ENCODE measurements around the gene TSBP1. TPM values are rescaled to one million over a fixed set of nuclear protein-coding genes. Genes with fewer than 3 reads are reported as not detected.
"Not testable (repeated sequence)": the region's sequence is repeated elsewhere in the genome, so short reads cannot be mapped to it uniquely, and the experiment has no call there.

TSBP1 gene
- total RNA-seq, 1 donor from 2014 or later: not detected

GRCh38 chr6:32290886-32291450 lies 80.7 kb downstream of the TSBP1 start:
- DNase-seq (ENCODE audit: low spot score) (no peak), ATAC-seq (no peak)

- ATAC-seq: no peak
- no peak for DNase-seq (ENCODE audit: low spot score)
Measured at GRCh38 chr6:32288426-32288825, 83.3 kb downstream of the TSBP1 start.

GRCh38 chr6:32273801-32274577 lies 97.7 kb downstream of the TSBP1 start:
- ATAC-seq; DNase-seq (ENCODE audit: low spot score): not testable (repeated sequence)

GRCh38 chr6:32271429-32271828 lies 100.3 kb downstream of the TSBP1 start:
- ATAC-seq (no peak), DNase-seq (ENCODE audit: low spot score) (no peak)

GRCh38 chr6:32268459-32268858 lies 103.2 kb downstream of the TSBP1 start:
- ATAC-seq; DNase-seq (ENCODE audit: low spot score): not testable (repeated sequence)

- DNase-seq (ENCODE audit: low spot score) (no peak), ATAC-seq (no peak)
Measured at GRCh38 chr6:32267035-32267434, 104.7 kb downstream of the TSBP1 start.

- DNase-seq (ENCODE audit: low spot score); ATAC-seq: not testable (repeated sequence)
Measured at GRCh38 chr6:32257262-32257661, 114.4 kb downstream of the TSBP1 start.

GRCh38 chr6:32255199-32256153 lies 116.2 kb downstream of the TSBP1 start:
- DNase-seq (ENCODE audit: low spot score): no peak
- peak; percentile 71 for ATAC-seq

GRCh38 chr6:32254761-32255198 lies 116.9 kb downstream of the TSBP1 start:
- DNase-seq (ENCODE audit: low spot score) (no peak), ATAC-seq (no peak)

- no peak for DNase-seq (ENCODE audit: low spot score)
- ATAC-seq: no peak
Measured at GRCh38 chr6:32252331-32253009, 119.2 kb downstream of the TSBP1 start.

GRCh38 chr6:32249262-32249661 lies 122.4 kb downstream of the TSBP1 start:
- ATAC-seq: no peak

GRCh38 chr6:32247401-32247800 lies 124.3 kb downstream of the TSBP1 start:
- ATAC-seq: no peak
- DNase-seq (ENCODE audit: low spot score): no peak

More at GRCh38 chr6:32249262-32249661, 122.4 kb downstream of the TSBP1 start:
- no peak for DNase-seq (ENCODE audit: low spot score)

GRCh38 chr6:32244946-32245398 lies 126.7 kb downstream of the TSBP1 start:
- DNase-seq (ENCODE audit: low spot score): peak; percentile 74
- ATAC-seq: peak; percentile 95

- DNase-seq (ENCODE audit: low spot score) (no peak), ATAC-seq (peak; percentile 84)
Measured at GRCh38 chr6:32244270-32244669, 127.4 kb downstream of the TSBP1 start.

Other genes with a start within 250 kb of the TSBP1 start
- gene ATF6B, start 243.7 kb downstream of the TSBP1 start, total RNA-seq: 31.7 TPM
- gene FKBPL, start 241.6 kb downstream of the TSBP1 start, total RNA-seq: 2.2 TPM
- gene PRRT1, start 220.0 kb downstream of the TSBP1 start, total RNA-seq: 0.38 TPM
- 15.6 TPM for gene PPT2, start 217.8 kb downstream of the TSBP1 start, total RNA-seq
- 6.3 TPM for gene EGFL8, start 207.3 kb downstream of the TSBP1 start, total RNA-seq
- gene AGPAT1, start 195.8 kb downstream of the TSBP1 start, total RNA-seq: 32.4 TPM
- 57.3 TPM for gene RNF5, start 193.5 kb downstream of the TSBP1 start, total RNA-seq
- gene AGER, start 187.7 kb downstream of the TSBP1 start, total RNA-seq: 6.0 TPM
- gene PBX2, start 181.7 kb downstream of the TSBP1 start, total RNA-seq: 26.7 TPM
- gene GPSM3, start 179.3 kb downstream of the TSBP1 start, total RNA-seq: 5.1 TPM
- 9.6 TPM for gene NOTCH4, start 147.8 kb downstream of the TSBP1 start, total RNA-seq
- gene BTNL2, start 35.3 kb upstream of the TSBP1 start, total RNA-seq: not detected
- 24.4 TPM for gene HLA-DRA, start 68.0 kb upstream of the TSBP1 start, total RNA-seq
- gene HLA-DRB5, start 158.4 kb upstream of the TSBP1 start, total RNA-seq: 2.1 TPM
- gene HLA-DRB1, start 217.9 kb upstream of the TSBP1 start, total RNA-seq: 15.3 TPM

Data from left lobe of liver (tissue), 2 donors.